ENCODE results near the gene FBXO31. TPM values are rescaled to one million over a fixed set of nuclear protein-coding genes. Genes with fewer than 3 reads are reported as not detected.
A peak's percentile ranks its signal among the peaks of the same experiment; 100 is the strongest.

The FBXO31 gene
- total and polyA plus RNA-seq, 2 of the 13 experiments (the other 11 are each of a cell fraction or from before 2014, with no cell fraction given), result 92.4 to 101 TPM

DNA sequence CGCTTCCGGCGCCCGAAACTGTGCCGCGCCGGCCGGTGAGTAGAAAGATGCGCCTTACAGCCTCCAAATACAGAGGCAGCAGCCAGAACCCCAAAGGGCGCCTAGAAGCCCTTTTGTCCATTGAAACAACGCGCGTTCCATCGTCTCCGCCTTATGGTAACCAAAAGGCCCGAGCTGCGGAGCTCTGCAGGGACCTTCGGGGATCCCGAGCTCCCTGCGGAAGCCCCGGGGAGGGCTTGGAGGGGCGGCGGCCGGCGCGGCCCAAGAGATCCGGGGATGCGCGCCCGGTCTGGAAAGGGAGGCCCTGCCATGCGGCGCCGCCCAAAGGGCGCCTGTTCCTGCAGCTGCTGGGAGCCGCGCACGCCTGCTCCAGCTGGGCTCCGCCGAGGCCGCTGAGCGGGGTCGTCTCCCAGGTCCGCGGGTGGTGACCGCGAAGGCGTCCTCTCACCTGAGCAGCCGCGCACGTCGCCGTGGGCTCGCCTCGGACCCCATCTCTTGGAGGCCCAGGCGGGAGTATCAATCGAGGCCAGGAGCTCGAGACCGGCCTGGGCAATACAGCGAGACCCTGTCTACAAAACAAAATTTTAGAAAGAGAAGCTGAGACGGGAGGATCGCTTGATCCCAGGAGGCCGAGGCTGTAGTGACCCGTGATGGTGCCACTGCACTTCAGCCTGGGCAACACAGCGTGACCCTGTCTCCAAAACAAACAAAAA is 742 bp upstream of the FBXO31 start (continued):
- TF ChIP-seq, protein P1, sequence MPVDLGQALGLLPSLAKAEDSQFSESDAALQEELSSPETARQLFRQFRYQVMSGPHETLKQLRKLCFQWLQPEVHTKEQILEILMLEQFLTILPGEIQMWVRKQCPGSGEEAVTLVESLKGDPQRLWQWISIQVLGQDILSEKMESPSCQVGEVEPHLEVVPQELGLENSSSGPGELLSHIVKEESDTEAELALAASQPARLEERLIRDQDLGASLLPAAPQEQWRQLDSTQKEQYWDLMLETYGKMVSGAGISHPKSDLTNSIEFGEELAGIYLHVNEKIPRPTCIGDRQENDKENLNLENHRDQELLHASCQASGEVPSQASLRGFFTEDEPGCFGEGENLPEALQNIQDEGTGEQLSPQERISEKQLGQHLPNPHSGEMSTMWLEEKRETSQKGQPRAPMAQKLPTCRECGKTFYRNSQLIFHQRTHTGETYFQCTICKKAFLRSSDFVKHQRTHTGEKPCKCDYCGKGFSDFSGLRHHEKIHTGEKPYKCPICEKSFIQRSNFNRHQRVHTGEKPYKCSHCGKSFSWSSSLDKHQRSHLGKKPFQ (CRISPR knock-in tag; IDR thresholded peaks at IDR 0.05; ENCODE audit: insufficient replicate concordance), result peak; percentile 88
- TF ChIP-seq, protein P2, sequence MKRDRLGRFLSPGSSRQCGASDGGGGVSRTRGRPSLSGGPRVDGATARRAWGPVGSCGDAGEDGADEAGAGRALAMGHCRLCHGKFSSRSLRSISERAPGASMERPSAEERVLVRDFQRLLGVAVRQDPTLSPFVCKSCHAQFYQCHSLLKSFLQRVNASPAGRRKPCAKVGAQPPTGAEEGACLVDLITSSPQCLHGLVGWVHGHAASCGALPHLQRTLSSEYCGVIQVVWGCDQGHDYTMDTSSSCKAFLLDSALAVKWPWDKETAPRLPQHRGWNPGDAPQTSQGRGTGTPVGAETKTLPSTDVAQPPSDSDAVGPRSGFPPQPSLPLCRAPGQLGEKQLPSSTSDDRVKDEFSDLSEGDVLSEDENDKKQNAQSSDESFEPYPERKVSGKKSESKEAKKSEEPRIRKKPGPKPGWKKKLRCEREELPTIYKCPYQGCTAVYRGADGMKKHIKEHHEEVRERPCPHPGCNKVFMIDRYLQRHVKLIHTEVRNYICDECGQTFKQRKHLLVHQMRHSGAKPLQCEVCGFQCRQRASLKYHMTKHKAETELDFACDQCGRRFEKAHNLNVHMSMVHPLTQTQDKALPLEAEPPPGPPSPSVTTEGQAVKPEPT (CRISPR knock-in tag; IDR thresholded peaks at IDR 0.05; ENCODE audit: low read depth), result no peak; the same call in 1 of the 2 replicates
- TF ChIP-seq SMARCE1 (IDR thresholded peaks at IDR 0.05; ENCODE audit: borderline replicate concordance) (no peak), NRL (CRISPR knock-in tag; IDR thresholded peaks at IDR 0.05; ENCODE audit: borderline replicate concordance) (peak; percentile 74; the same call in 1 of the 2 replicates), ZNF329 (CRISPR knock-in tag; IDR thresholded peaks at IDR 0.05; ENCODE audit: low read depth) (0 out of 2 replicates have a peak, but pooled peaks have one; percentile 8), ZKSCAN8 (CRISPR knock-in tag; IDR thresholded peaks at IDR 0.05; ENCODE audit: borderline replicate concordance) (0 out of 2 replicates have a peak, but pooled peaks have one; percentile 82), ZNF10 (CRISPR knock-in tag; IDR thresholded peaks at IDR 0.05; ENCODE audit: borderline replicate concordance, low read depth) (no peak), MED13 (CRISPR knock-in tag; IDR thresholded peaks at IDR 0.05) (peak; percentile 12; the same call in 1 of the 2 replicates), NONO (IDR thresholded peaks at IDR 0.05) (no peak), NONO (CRISPR knock-in tag; conservative IDR thresholded peaks at IDR 0.05) (no peak), ARNTL (CRISPR knock-in tag; IDR thresholded peaks at IDR 0.05) (peak; percentile 42; the same call in 1 of the 2 replicates), CBX2 (IDR thresholded peaks at IDR 0.05; ENCODE audit: low read depth, low read length) (no peak), CBX2 (CRISPR knock-in tag; IDR thresholded peaks at IDR 0.05; ENCODE audit: low read depth) (no peak; the same call in 1 of the 2 replicates), KAT7 (CRISPR knock-in tag; IDR thresholded peaks at IDR 0.05; ENCODE audit: borderline replicate concordance) (peak; percentile 92; the same call in 1 of the 2 replicates), RBM39 (IDR thresholded peaks at IDR 0.05; ENCODE audit: low read depth, low read length, poor library complexity, severe bottlenecking) (no peak), NFRKB (IDR thresholded peaks at IDR 0.05) (no peak), ELF4 (CRISPR knock-in tag; IDR thresholded peaks at IDR 0.05; ENCODE audit: borderline replicate concordance) (peak; percentile 71; the same call in 1 of the 2 replicates), TBL1XR1 (IDR thresholded peaks at IDR 0.05; ENCODE audit: borderline replicate concordance, low read length, partially characterized antibody) (no peak)
- TF ChIP-seq, protein P3, sequence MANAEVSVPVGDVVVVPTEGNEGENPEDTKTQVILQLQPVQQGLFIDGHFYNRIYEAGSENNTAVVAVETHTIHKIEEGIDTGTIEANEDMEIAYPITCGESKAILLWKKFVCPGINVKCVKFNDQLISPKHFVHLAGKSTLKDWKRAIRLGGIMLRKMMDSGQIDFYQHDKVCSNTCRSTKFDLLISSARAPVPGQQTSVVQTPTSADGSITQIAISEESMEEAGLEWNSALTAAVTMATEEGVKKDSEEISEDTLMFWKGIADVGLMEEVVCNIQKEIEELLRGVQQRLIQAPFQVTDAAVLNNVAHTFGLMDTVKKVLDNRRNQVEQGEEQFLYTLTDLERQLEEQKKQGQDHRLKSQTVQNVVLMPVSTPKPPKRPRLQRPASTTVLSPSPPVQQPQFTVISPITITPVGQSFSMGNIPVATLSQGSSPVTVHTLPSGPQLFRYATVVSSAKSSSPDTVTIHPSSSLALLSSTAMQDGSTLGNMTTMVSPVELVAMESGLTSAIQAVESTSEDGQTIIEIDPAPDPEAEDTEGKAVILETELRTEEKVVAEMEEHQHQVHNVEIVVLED (CRISPR knock-in tag; IDR thresholded peaks at IDR 0.05; ENCODE audit: borderline replicate concordance), result peak; percentile 34; the same call in 1 of the 2 replicates
- TF ChIP-seq, protein P4, sequence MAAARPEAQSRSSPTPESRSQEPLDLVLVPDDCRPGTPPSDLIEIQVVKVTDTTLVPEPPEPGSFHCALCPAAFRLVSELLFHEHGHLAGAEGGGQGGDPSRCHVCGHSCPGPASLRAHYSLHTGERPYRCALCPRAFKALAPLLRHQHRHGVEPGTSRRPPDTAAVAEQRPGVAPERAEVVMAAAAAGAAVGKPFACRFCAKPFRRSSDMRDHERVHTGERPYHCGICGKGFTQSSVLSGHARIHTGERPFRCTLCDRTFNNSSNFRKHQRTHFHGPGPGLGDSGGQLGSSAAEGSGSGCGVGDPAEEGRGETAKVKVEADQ (CRISPR knock-in tag; IDR thresholded peaks at IDR 0.05; ENCODE audit: borderline replicate concordance), result no peak; the same call in 1 of the 2 replicates

Measured in HepG2 (cell line).